Stimulated activated effector memory CD8-positive, alpha-beta T cell treated with anti-CD3 and anti-CD28 coated beads, Interleukin-12 subunit alpha, Interleukin-12 subunit beta, amount 100 ng/mL, for 72 hours (primary cell): ENCODE data around the gene ZNF316.

ENCODE experiments used
- ATAC-seq: fragments of 150-1000 bp; cut with Tn5 transposase; 2 replicates; pipeline ENCODE4 v1.10.0; 2021
- DNase-seq, 2 donors: peaks; one replicate each; pipeline ENCODE4 v3.0.0; 2021 to 2022; ENCODE audit warnings: low spot score in 2 of 2
- H3K27ac Mint-ChIP-seq: one replicate; pipeline ENCODE4 v1.8.0; 2022; ENCODE audit warnings: mild to moderate bottlenecking, mixed read lengths
- H3K36me3 Mint-ChIP-seq: one replicate; pipeline ENCODE4 v1.8.0; 2022; ENCODE audit warnings: mild to moderate bottlenecking, mixed read lengths
- H3K4me1 Mint-ChIP-seq: one replicate; pipeline ENCODE4 v1.8.0; 2022; ENCODE audit warnings: mixed read lengths
- H3K4me3 Mint-ChIP-seq: one replicate; pipeline ENCODE4 v1.8.0; 2022; ENCODE audit warnings: mild to moderate bottlenecking, mixed read lengths
- H3K9me3 Mint-ChIP-seq: one replicate; pipeline ENCODE4 v1.8.0; 2022; ENCODE audit warnings: mixed read lengths

ZNF316 gene

GRCh38 chr7:6636741-6637543 is at the start of gene ZNF316:
Gene ZNF316 (plus strand): TSS chr7:6637318. CDS start chr7:6642410, 5,092 bp downstream.
- ATAC-seq (peak; percentile 78), DNase-seq (peak; percentile 66 to 76)
- peaks cover 40% of the 10 kb centered on the region for H3K4me1 Mint-ChIP-seq

GRCh38 chr7:6588566-6588965 is 48.6 kb upstream of the ZNF316 start:
- Mint-ChIP-seq H3K36me3 (peaks cover 87% of the 10 kb centered on the region), H3K4me3 (peak overlapping the region; percentile 91)
- no peak for ATAC-seq

More at GRCh38 chr7:6636741-6637543, at the start of gene ZNF316:
- peaks cover 15% of the 10 kb centered on the region for H3K36me3 Mint-ChIP-seq
- H3K9me3 Mint-ChIP-seq: no peaks in the 10 kb centered on the region
- peak within 1 kb of the TSS; percentile 90 for H3K27ac Mint-ChIP-seq
- peak within 1 kb of the TSS; percentile 82 for H3K4me3 Mint-ChIP-seq

GRCh38 chr7:6589151-6589828 is 47.8 kb upstream of the ZNF316 start:
- Mint-ChIP-seq H3K4me3 (peak overlapping the region; percentile 91), H3K9me3 (no peaks in the 10 kb centered on the region), H3K27ac (peak overlapping the region; percentile 63), H3K4me1 (peaks cover 20% of the 10 kb centered on the region), H3K36me3 (peaks cover 87% of the 10 kb centered on the region)
- DNase-seq: no peak
- no peak for ATAC-seq

More at GRCh38 chr7:6588566-6588965, 48.6 kb upstream of the ZNF316 start:
- H3K27ac Mint-ChIP-seq: no peak overlapping the region
- DNase-seq: no peak
- no peaks in the 10 kb centered on the region for H3K9me3 Mint-ChIP-seq
- H3K4me1 Mint-ChIP-seq: peaks cover 20% of the 10 kb centered on the region

- H3K27ac Mint-ChIP-seq: peak within 1 kb of the TSS; percentile 93
- DNase-seq: peak; percentile 88 to 91
- peaks cover 87% of the 10 kb centered on the region for H3K36me3 Mint-ChIP-seq
- H3K4me3 Mint-ChIP-seq: peak within 1 kb of the TSS; percentile 91
- H3K9me3 Mint-ChIP-seq: no peaks in the 10 kb centered on the region
- peaks cover 20% of the 10 kb centered on the region for H3K4me1 Mint-ChIP-seq
- peak; percentile 93 for ATAC-seq
Observed at GRCh38 chr7:6589829-6590644, 47.1 kb upstream of the ZNF316 start, which contains the start of gene INTS15. Gene INTS15 (plus strand): TSS chr7:6590021. CDS start chr7:6590284, 263 bp downstream.

- DNase-seq (no peak), ATAC-seq (no peak)
- peaks cover 20% of the 10 kb centered on the region for H3K4me1 Mint-ChIP-seq
- H3K4me3 Mint-ChIP-seq: peak overlapping the region; percentile 91
- no peaks in the 10 kb centered on the region for H3K9me3 Mint-ChIP-seq
- peak overlapping the region; percentile 93 for H3K27ac Mint-ChIP-seq
- peaks cover 88% of the 10 kb centered on the region for H3K36me3 Mint-ChIP-seq
Observed at GRCh38 chr7:6590645-6591110, 46.4 kb upstream of the ZNF316 start.

- ATAC-seq (no peak), DNase-seq (no peak)
- no peaks in the 10 kb centered on the region for H3K9me3 Mint-ChIP-seq
- no peak overlapping the region for H3K4me3 Mint-ChIP-seq
- peaks cover 95% of the 10 kb centered on the region for H3K36me3 Mint-ChIP-seq
- H3K4me1 Mint-ChIP-seq: peaks cover 6% of the 10 kb centered on the region
- H3K27ac Mint-ChIP-seq: no peak overlapping the region
Observed at GRCh38 chr7:6600093-6600492, 37.0 kb upstream of the ZNF316 start.

- ATAC-seq (no peak), DNase-seq (no peak)
- Mint-ChIP-seq H3K27ac (peak overlapping the region; percentile 54), H3K9me3 (no peaks in the 10 kb centered on the region), H3K4me3 (no peak overlapping the region), H3K36me3 (peaks cover 87% of the 10 kb centered on the region), H3K4me1 (peaks cover 12% of the 10 kb centered on the region)
Observed at GRCh38 chr7:6604458-6604857, 32.7 kb upstream of the ZNF316 start.

GRCh38 chr7:6606866-6607583 is 30.1 kb upstream of the ZNF316 start:
- DNase-seq: no peak
- H3K36me3 Mint-ChIP-seq: peaks cover 61% of the 10 kb centered on the region
- no peak for ATAC-seq
- no peak overlapping the region for H3K27ac Mint-ChIP-seq
- H3K9me3 Mint-ChIP-seq: no peaks in the 10 kb centered on the region
- H3K4me1 Mint-ChIP-seq: peaks cover 12% of the 10 kb centered on the region
- H3K4me3 Mint-ChIP-seq: no peak overlapping the region

- Mint-ChIP-seq H3K9me3 (no peaks in the 10 kb centered on the region), H3K4me1 (peaks cover 6% of the 10 kb centered on the region), H3K4me3 (no peak overlapping the region), H3K36me3 (peaks cover 58% of the 10 kb centered on the region), H3K27ac (no peak overlapping the region)
- no peak for DNase-seq
- ATAC-seq: no peak
Observed at GRCh38 chr7:6607651-6608051, 29.5 kb upstream of the ZNF316 start.

GRCh38 chr7:6608081-6608480 is 29.0 kb upstream of the ZNF316 start:
- peaks cover 57% of the 10 kb centered on the region for H3K36me3 Mint-ChIP-seq
- no peak for DNase-seq
- no peak for ATAC-seq
- H3K4me1 Mint-ChIP-seq: peaks cover 6% of the 10 kb centered on the region
- H3K27ac Mint-ChIP-seq: no peak overlapping the region
- no peak overlapping the region for H3K4me3 Mint-ChIP-seq
- H3K9me3 Mint-ChIP-seq: no peaks in the 10 kb centered on the region

GRCh38 chr7:6608794-6609193 is 28.3 kb upstream of the ZNF316 start:
- no peak for DNase-seq
- Mint-ChIP-seq H3K9me3 (no peaks in the 10 kb centered on the region), H3K36me3 (peaks cover 50% of the 10 kb centered on the region), H3K4me1 (peaks cover 6% of the 10 kb centered on the region), H3K27ac (no peak overlapping the region), H3K4me3 (no peak overlapping the region)
- ATAC-seq: no peak

GRCh38 chr7:6612819-6613218 is 24.3 kb upstream of the ZNF316 start:
- Mint-ChIP-seq H3K4me3 (no peak overlapping the region), H3K27ac (no peak overlapping the region), H3K9me3 (no peaks in the 10 kb centered on the region), H3K4me1 (peaks cover 16% of the 10 kb centered on the region), H3K36me3 (peaks cover 18% of the 10 kb centered on the region)
- no peak for ATAC-seq
- no peak for DNase-seq

GRCh38 chr7:6613706-6614105 is 23.4 kb upstream of the ZNF316 start:
- ATAC-seq (no peak), DNase-seq (no peak)
- Mint-ChIP-seq H3K9me3 (no peaks in the 10 kb centered on the region), H3K27ac (no peak overlapping the region), H3K4me3 (no peak overlapping the region), H3K36me3 (peaks cover 11% of the 10 kb centered on the region), H3K4me1 (peaks cover 18% of the 10 kb centered on the region)

- peak within 1 kb of the TSS; percentile 71 for H3K4me3 Mint-ChIP-seq
- peaks cover 5% of the 10 kb centered on the region for H3K36me3 Mint-ChIP-seq
- ATAC-seq (peak; percentile 52), DNase-seq (no peak)
- peak within 1 kb of the TSS; percentile 74 for H3K27ac Mint-ChIP-seq
- no peaks in the 10 kb centered on the region for H3K9me3 Mint-ChIP-seq
- peaks cover 27% of the 10 kb centered on the region for H3K4me1 Mint-ChIP-seq
Observed at GRCh38 chr7:6614953-6615722, 22.0 kb upstream of the ZNF316 start, which contains the start of gene ZNF853. Gene ZNF853 (plus strand): TSS chr7:6615610. CDS start chr7:6616175, 565 bp downstream.
